ENCODE results near the gene FRY.

Gene FRY

GRCh38 chr13:32309312-32310133 lies 277.9 kb downstream of the FRY start:
- DNase-seq (ENCODE audit: low spot score), result peak; percentile 17

GRCh38 chr13:32310134-32310706 lies 278.6 kb downstream of the FRY start:
- peak; percentile 21 for DNase-seq (ENCODE audit: low spot score)

DNA sequence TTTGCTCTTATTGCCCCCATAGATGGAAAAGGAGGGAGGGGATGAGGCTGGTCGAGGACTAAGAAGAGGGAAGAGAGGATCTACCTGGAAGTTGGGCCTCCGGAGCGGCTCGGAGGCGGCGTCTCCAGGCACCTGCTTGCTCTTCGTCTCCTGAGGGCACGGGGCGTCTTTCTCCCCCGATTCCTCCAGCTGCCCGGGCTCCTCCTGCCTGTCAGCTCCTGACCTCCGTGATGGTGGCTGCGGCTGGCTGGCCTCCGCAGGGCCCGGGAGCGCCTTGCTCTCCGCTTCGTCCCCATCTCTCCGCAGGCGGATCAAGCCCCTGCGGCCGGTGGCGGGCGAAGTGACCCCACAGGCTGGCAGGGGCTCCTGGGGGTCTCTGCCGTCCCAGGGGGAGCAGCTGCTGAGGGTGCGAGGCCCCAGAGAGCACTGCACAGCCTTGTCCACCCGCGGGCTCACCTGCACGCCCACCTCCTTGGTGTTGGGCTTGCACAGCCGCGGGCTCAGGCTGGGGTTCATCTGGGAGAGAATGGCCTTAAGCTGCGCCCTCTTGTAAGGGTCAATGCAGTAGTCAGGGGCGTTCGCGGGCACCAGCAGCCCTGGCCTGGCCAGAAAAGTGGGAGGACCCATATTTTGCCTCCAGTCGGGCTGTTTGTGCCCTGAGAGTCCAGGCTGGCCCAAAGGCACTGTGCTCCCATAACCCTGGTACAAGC lies 279.8 kb downstream of the FRY start:
- no peak for DNase-seq (ENCODE audit: low spot score)

DNA sequence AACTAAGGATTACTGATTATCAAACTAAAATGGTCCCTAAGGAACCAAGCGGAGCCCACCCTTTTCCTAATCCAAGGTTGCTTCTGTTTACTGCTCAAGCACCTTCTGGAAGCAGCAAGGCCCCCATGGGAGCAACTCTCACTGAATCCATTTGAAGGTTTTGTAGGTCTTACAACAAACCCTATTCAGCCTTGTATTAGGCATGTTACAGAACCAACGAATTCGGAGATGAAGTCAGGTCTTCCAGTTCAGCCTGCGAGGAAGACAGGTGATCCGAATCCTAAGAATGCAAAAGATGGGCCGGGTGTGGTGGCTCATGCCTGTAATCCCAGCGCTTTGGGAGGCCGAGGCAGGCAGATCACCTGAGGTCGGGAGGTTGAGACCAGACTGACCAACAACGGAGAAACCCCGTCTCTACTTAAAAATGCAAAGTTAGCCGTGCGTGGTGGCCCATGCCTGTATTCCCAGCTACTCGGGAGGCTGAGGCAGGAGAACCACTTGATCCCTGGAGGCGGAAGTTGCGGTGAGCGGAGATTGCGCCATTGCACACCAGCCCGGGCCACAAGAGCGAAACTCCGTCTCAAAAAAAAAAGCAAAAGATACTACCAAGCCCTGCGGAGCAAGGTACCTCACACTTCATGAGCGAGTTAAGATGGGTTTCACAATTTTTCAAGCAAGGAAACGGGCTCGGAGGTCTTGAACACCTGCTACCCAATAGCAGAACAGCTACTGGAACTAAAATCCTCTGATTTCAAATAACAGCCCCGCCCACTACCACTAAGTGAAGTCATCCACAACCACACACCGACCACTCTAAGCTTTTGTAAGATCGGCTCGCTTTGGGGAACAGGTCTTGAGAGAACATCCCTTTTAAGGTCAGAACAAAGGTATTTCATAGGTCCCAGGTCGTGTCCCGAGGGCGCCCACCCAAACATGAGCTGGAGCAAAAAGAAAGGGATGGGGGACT lies 283.0 kb downstream of the FRY start:
- peak; percentile 44 for DNase-seq (ENCODE audit: low spot score)

GRCh38 chr13:32315238-32316027 lies 283.9 kb downstream of the FRY start, which contains the start of the genes BRCA2 and ZAR1L:
Gene BRCA2 (plus strand): TSS chr13:32315508. CDS start chr13:32316461, 953 bp downstream.
Gene ZAR1L (minus strand): TSS chr13:32315363. CDS start chr13:32311925, 3,438 bp downstream.
- DNase-seq (ENCODE audit: low spot score), result peak; percentile 67

DNA sequence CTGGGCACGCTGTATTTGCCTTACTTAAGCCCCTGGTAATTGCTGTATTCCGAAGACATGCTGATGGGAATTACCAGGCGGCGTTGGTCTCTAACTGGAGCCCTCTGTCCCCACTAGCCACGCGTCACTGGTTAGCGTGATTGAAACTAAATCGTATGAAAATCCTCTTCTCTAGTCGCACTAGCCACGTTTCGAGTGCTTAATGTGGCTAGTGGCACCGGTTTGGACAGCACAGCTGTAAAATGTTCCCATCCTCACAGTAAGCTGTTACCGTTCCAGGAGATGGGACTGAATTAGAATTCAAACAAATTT lies 284.4 kb downstream of the FRY start:
- DNase-seq (ENCODE audit: low spot score), result no peak

DNA sequence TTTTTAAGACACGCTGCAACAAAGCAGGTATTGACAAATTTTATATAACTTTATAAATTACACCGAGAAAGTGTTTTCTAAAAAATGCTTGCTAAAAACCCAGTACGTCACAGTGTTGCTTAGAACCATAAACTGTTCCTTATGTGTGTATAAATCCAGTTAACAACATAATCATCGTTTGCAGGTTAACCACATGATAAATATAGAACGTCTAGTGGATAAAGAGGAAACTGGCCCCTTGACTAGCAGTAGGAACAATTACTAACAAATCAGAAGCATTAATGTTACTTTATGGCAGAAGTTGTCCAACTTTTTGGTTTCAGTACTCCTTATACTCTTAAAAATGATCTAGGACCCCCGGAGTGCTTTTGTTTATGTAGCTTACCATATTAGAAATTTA lies 284.9 kb downstream of the FRY start:
- DNase-seq (ENCODE audit: low spot score), result no peak

- DNase-seq (ENCODE audit: low spot score), result no peak
Observed at GRCh38 chr13:32317716-32318465, 286.3 kb downstream of the FRY start.

DNA sequence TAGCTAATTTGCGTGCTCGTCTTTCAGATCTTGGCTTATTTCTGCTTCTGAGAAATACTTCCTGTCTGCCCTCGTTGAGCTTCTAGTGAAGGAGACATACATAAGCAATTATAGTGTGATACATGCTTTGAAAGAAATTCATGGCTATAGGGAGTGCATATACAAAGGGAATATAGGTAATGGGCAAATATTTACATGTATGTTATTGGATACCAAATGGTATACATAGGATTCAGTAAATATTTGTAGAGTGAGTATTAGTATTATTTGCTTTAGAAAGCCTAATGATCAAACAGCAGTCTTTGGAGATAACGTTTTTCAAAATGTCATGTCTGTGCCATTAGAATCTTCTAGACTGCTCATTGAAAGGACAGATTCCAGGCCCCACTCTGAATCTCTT lies 289.0 kb downstream of the FRY start:
- no peak for DNase-seq (ENCODE audit: low spot score)

- no peak for DNase-seq (ENCODE audit: low spot score)
Observed at GRCh38 chr13:32323912-32324311, 292.3 kb downstream of the FRY start.

DNA sequence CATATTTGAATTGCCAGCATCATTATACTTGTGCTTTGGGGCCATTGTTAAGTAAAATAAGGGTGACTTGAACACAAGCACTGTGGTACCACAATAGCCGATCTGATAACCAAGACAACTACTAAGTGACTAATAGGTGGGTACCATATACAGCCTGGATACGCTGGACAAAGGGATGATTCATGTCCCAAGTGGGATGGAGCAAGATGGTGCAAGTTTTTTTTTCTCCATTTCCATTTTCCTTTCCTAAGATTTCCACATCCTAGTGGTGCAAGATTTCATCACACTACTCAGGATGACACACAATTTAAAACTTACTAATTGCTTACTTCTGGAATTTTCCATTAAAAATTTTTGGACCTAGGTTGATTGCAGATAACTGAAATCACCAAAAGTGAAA lies 298.9 kb downstream of the FRY start:
- DNase-seq (ENCODE audit: low spot score), result no peak

- no peak for DNase-seq (ENCODE audit: low spot score)
Observed at GRCh38 chr13:32334671-32335070, 303.1 kb downstream of the FRY start.

GRCh38 chr13:32340914-32341313 lies 309.3 kb downstream of the FRY start:
- no peak for DNase-seq (ENCODE audit: low spot score)

DNA sequence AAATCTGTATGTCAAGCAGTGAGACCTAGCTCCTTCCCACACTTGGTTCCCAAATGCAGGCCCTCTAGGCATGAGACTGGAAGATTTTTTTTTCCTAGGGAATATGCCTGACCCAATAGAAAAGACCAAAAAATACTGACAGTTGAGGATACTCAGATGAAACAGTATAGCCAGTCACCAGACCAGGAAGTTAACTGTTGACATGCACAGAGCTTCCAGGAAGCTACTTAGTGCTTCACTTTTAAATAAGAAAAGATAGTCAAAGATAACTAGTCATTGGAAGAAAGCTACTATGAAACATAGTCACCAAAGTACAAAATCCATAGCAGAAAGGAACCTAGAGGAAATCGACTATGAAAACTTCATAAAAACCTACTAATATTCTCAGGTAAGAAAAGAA lies 316.1 kb downstream of the FRY start:
- DNase-seq (ENCODE audit: low spot score), result no peak

All from HuH-7 (cell line).